GM19467 (cell line): ENCODE data around the gene RNH1.

ENCODE experiments used
- ATAC-seq: cut with Tn5 transposase; IDR thresholded peaks from one replicate; pipeline ENCODE4 v1.9.1; 2021; ENCODE audit warnings: mild to moderate bottlenecking, moderate library complexity; ENCODE audit not compliant: unreplicated experiment

Gene RNH1

GRCh38 chr11:537622-538430 lies 30.8 kb upstream of the RNH1 start:
- ATAC-seq, result no peak

GRCh38 chr11:536841-537621 lies 30.0 kb upstream of the RNH1 start, which contains the start of gene LRRC56:
Gene LRRC56, plus strand, starts transcription at chr11:537527. Its CDS starts 3,158 bp downstream, at chr11:540685.
- peak; percentile 39 for ATAC-seq

DNA sequence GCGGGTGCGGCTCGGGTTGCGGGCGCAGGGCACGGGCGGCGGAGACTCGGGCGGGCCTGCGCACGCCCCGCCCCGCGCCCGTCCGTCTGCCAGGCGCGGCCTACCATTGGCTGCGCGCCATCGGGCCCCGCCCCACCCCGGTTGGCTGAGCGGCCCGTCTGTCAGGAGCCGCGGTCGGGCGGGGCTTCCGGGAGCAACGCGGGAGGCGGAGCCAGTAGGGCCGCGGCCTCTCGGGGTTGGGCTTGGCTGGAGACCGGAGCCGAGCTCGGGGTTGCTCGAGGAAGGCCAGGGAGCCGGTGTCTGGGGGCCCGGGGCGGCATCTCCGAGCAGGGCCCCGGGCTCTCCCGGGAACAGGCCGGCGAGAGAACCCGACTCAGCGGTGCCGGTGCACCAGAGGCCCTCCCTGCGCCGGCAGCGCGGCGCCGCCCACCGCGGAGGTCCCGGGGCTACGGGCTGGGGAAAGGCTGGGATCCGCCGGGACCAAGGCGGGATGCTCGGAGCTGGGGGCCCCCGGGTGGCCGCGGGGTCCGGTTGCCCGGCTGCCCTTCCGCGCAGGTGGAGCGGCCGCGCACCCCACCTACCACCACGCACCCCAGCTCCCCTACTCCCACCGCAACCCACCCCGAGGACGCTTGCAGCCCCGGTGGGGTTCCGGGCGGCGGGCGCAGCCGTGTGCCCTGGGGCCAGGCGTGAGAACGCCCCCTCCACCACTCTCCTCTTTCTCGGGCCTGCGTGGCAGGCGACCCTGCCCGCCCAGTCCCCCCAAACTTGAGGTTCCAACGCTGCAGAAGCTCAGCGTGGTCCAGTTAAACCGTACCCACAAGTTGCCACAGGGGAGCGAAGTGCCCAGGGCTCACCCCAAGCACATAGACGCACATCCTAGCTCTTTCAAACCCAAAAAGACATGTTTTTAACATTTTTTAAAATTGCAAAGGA lies 28.7 kb upstream of the RNH1 start, which contains the start of gene HRAS:
Gene HRAS (minus strand): TSS at position 58 of the 936 bp plus-strand sequence.
- peak; percentile 65 for ATAC-seq

DNA sequence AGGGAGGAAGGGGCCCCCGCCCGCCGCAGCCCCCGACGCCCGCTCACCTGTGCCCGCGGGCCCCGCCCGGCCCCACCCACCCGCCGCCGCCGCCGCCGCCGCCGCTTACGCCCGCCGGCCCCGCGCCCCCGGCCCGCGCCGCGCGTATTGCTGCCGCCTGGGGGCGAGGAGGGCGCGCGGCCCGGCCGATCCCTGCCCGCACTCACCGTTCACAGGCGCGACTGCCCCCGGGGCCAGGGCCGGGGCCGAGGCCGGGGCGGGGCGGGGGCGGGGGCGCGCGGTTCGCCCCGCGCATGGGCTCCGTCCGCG lies 28.1 kb upstream of the RNH1 start:
- peak; percentile 9 for ATAC-seq

- no peak for ATAC-seq
These were observed 27.6 kb upstream of the RNH1 start for GRCh38 chr11:534396-535209.

GRCh38 chr11:533586-534395 lies 26.7 kb upstream of the RNH1 start:
- no peak for ATAC-seq

- no peak for ATAC-seq
These were observed 26.0 kb upstream of the RNH1 start for GRCh38 chr11:532986-533585.

- ATAC-seq, result no peak
These were observed 25.5 kb upstream of the RNH1 start for GRCh38 chr11:532527-532985.

DNA sequence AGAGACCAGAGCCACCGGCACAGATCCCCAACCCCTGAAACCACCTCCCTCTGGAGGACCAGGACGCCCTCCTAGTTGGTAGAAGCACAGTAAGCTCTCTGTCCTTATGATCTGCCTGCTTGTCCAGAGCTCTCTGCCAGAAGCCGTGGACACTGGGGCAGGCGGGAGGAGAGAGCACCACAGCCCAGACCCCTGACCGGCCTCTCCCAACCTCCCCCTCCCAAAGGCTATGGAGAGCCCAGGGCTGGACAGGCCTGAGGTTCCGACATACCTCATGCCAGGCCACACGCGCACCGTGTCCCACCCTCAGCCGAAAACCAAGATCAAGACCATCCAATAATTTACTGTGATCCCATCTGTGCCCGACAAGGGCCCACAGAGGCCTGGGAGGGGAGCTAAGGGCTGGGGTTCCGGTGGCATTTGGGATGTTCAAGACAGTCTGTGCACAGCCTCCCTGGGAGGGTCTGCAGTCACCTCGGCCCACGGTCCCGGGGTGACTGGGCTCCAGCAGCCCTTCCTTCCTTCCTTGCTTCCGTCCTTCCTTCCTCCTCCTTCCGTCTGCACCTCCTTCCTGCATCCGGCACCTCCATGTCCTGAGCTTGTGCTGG lies 25.0 kb upstream of the RNH1 start:
- ATAC-seq, result no peak

DNA sequence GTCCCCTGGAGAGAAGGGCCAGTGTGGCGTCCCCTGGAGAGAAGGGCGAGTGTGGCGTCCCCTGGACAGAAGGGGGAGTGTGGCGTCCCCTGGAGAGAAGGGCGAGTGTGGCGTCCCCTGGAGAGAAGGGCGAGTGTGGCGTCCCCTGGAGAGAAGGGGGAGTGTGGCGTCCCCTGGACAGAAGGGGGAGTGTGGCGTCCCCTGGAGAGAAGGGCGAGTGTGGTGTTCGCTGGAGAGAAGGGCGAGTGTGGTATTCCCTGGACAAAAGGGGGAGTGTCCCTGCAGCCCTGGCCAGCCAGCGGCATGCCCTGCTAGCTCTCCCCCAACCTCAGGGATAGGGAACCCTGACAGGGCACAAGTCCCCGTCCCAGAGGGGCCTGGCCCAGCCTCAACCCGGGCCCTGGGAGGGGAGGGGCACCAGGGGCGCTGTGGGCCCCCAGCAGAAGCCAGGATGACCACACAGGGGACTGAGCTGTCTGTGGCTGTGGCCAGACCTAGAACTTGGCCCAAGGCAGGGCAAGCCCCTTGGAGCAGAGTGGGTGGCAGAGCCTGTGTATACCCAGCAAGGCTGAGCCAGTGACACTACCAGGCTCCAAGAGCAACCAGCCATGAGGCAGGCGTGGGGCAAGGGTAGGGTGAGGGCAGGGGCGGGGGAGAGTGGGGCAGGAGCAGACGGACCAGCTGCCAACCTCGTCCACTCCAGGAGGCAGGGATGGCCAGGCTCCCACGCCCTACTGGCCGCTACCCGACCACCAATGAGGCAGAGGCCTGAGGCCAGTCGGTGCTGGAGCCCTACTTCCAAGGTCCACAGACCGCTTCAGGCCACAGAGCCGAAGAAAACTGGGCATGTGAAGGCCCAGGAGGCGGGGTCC lies 24.2 kb upstream of the RNH1 start:
- ATAC-seq, result no peak

DNA sequence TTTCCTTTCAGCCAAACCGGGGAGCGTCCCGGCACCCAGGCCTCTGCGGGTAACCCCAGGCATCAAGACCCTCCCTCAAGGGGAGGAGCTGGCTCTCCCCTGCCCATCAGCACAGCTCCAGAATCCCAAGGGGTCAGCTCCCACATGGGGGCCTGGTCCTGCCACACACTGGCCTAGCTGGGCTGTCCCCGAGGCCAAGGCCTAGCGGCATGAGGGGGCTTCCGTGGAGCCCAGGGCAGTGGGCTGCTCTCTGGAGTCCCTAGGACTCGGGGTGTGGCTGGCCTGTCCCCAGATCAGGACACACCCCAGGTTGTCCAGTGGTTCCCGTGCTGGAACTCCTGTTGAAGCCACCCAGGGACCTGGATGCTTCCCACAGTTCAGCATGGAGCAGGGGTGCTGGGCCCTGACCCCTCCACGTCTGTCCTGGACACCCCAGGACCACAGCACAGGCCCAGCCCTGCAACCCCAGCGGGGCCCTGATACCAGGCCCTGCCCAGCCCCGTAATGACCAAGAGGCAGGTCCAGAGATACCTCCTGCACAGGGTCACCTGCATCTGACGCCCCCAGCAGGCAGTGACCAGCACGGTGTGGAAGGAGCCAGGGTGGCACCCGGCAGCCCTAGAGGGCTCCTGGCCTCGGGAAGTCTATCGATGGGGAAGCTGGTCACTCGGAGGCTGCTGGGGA lies 22.8 kb upstream of the RNH1 start:
- ATAC-seq, result no peak

DNA sequence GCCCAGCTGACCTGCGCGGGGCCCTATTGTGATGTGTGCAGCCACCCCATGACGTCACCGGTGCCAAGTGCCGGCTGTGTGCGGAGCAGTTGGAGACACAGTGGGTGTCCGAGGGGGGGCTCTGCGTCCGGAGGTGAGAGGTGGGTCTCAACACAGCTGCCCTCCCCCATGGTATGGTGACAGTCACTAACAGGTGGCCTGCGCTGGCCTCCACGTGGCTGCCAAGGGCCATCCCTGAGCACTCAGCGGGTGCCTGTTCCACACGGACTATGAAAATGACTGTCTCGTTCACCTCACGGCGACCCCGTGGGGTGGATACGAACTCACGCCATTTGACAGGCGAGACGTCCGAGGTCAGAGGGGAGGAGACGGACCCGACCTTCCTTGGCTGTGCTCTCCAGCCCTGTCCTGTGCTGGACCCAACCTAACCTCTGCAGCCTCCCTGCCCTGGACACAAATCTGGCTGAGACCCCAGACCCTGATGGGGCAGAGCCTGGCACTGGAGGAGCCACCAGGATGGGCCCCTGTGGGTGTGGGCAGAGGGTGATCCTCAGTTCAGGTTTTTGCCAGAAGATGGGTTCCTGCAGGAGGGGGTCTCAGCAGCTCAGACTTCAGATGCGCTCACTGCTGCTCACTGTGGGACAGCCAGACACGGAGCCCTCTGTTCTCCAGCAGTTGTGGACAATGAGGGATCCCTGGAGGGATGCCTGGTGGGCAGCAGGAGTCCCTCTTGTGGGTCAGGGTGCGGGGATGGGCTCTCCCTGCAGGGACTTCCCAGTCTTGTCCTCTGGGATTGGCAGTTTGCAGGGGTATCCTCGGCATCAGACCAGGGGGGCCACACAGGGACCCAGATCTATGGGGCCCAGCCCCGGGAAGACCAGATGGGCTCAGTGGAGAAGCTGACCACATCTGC lies 22.0 kb upstream of the RNH1 start:
- no peak for ATAC-seq

GRCh38 chr11:528166-528814 lies 21.2 kb upstream of the RNH1 start:
- ATAC-seq, result no peak

DNA sequence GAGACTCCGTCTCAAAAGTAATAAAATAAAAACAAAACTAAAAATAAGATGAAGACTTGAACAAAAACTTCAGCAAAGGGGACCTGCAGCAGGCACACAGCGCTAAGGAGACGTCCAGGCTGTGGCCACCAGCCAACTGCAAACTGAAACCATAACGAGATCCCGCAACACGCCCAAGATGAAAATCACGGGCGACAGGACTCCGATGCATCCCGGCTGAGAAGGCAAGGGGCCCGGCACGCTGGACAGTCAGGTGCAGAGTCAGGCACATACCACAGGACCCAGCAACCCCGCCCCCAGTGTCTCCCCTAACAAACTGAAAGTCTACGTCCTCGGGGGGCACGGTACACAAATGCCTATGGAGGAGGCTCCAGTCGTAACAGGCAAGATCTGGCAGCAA lies 19.1 kb upstream of the RNH1 start:
- ATAC-seq, result no peak

DNA sequence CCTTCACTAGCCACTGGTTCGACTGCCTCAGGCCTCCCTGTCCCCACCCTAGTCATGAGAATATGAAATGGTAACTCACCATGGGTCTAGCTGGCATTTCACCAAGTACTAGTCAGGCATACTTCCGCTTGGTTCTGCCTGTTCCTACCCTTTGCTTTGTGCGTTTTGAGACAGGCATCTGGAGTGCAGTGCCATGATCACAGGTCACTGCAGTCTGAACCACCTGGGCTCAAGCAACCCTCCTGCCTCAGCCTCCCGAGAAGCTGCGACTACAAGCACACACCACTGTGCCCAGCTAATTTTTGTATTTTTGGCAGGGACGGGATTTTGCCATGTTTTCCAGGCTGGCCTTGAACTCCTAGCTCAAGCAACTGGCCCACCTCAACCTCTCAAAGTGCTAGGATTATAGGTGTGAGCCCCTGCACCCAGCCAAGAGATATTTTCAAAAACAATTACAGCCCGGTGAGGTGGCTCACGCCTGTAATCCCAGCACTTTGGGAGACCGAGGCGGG lies 14.2 kb upstream of the RNH1 start:
- ATAC-seq, result no peak
